HG03432 (cell line): ENCODE results near the gene GALNT8.

ENCODE experiments used
- ATAC-seq: cut with Tn5 transposase; IDR thresholded peaks from one replicate; pipeline ENCODE4 v1.9.1; 2021; ENCODE audit warnings: mild to moderate bottlenecking, moderate library complexity; ENCODE audit not compliant: unreplicated experiment

GALNT8 gene

DNA sequence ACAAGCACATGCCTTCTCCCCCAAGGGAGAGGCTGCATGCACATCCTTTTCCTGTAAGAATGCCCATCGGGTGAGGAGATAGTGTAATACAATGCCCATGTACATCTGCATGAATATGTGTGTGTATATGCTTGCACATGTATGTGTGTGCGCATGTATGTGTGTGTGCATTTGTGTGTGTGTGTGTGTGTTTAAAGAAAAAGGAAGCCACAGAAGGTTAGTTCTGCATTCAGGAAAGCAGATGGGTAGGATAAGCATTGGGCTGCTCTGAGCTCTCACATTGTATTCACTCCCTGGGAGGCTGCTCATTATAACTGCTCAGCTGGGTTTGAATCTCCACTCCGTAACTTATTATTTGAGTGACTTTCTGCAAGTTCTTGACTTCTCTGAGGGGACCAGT is 74.3 kb downstream of the GALNT8 start:
- no peak for ATAC-seq

DNA sequence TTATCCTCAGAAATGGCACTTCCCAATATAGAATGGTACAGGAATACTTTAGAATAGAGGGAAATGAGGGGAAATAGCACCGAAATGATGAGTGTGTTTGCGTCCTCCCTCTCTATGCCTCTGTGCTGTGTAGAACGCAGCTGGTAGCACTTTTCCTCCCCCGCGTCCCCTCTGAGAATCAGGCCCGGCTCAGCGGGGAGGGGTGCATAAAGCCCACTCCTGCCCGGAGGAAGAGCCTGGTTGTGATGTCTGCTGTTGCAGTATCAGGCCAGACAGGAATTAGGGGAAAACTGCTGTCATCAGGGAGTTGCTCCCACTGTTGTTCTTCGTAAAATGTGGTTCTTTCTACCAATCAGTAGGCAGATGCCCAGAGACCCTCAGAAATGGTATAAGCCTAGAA is 76.0 kb downstream of the GALNT8 start:
- ATAC-seq: no peak

DNA sequence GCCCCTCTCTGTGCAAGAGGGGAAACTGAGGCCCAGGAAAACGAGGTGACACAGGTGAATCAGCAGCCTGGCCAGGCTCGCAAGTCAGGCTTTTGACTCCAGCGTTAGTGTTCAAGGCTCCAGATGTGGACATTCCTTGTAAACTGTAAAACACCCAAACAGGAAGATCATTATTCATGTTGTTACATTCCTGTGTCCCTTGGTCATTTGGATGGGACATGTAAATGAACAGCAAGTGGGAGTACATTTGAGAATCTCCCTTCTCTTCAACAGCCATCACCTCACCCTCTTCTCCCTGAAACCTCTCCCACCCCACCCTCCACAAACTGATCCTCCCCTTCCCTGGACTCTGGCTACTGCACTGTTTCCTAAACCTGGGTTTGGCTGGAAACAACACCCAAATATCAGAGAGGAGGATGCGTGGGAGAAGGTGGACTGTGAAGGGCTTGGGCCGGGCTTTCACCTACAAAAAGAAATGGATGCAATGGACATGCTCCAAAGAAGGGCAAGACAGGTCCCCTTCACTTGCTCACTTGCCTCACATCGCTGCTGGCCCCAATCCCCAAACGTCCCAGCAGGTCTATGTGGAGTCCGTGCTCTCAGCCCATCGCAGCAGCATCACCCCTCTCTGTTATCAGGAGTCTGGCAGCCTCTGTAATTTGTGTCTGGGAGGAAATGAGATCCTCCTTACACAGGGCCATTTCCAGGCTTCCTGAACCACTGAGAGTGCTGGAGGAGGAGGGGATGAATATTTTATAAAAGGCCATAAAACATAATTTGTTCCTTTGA is 76.7 kb downstream of the GALNT8 start:
- no peak for ATAC-seq

DNA sequence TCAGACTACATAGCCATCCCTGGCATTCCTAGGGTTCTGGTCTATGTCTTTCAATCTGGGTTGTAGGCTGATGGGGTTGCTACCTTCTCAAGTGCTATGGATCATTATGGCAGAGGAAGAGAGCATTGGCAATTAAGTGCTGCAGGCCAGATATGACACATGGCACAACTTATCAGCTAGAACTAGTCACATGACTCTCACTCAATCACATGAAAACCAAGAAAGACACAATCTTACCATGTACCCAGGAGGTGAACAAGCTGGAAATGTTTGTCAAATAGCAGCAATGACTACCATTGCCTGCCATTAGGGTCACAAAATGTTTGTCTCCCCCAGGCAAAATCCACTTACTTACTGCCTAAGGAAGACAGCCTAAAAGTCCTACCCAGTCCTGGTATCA is 80.4 kb downstream of the GALNT8 start:
- no peak for ATAC-seq

DNA sequence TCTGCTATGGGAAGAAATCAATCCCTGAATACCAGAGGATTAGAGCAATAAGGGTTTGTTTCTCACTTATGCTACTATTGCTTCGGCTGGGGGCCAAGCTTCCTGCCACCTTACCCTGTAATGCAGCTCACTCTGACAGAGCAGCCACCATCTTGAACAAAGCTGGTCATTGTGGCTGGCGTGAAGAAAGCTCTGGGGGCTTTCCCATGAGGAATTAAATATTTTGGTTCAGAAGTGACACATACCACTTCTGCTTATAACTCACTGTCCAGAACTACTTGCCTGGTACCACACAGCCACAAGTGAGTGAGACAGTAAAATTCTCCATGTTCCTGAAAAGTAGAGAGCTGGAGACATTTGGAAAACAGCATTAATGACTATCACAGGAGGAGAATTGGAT is 82.6 kb downstream of the GALNT8 start:
- ATAC-seq: no peak

DNA sequence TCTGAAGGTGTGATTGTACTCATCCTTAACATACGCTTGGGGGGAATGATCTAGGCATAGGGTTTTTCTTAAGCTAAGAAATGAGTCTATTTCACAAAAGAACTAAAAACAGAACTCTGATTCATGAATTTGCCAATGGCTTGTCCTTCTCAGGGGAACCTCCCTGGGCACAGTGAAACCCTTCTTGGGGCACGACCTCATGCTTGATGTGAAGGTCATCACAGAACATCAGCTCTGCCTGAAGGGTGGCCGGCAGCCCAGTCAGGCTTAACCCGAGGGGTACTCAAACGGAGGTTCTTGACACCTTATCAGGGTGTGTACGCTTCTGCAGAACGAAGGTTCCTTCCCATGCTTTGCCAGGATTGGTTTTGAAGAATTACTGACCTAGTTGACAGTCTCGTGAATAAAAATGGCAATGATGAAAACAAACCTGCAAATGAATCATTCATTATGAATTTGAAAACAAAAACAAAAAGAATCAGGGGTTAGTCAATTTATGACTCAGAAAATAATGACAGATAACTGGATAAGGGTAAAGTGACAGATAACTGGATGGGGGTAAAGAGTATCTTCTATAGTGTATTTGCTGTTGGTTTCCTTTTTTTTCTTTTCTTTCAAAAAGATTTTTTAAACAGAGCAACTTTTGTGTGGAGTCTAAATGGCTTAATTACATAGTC is 86.4 kb downstream of the GALNT8 start:
- ATAC-seq: no peak

DNA sequence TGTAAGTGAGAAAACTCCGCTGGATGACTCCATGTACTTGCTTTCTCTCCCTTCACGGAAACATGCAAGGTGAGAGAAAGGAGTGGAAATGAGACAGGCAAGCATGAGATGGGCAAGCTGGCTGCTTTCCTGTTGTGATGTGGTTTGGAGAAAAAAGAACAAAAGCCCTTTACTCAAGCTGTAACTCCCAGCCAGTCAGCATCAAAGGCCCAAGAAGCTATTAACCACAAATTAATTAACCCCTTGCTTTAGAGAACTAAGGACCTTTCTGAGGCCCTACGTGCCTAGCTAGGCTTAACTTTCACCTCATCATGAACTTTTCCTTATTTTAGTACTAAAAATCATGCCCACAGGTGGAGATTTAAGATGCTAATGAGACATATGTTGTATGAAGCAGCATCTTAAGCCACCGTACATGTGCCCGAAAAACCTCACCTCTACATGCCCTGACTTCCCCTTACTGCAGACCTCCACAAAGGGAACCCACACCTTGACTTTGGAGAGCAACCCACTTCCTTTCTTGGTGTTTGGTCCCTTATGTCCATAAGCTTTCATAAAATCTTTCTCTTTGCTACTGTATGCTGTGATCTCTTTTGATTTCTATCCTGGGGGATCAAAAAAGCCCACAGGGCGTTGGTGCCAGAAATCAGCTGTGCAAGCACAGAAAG is 87.0 kb downstream of the GALNT8 start:
- ATAC-seq: no peak

DNA sequence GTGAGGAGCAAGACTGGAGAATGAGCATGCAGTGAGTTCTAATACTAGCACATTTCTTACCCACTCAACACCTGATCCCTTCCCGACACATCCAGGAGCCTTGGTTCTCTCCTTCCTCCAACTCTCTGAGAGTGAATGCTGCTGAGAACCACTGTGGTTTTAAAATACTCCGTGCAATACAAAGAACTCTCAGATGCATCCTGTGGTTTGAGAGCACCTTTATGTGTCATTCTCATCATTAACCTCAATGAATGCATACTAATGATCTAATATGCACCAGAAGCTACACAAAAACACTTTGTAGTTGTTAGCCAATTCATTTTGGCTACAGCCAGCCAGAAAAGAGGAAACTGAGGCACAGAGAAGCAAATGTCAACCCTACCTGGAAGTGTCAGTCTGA is 87.6 kb downstream of the GALNT8 start:
- ATAC-seq: no peak

DNA sequence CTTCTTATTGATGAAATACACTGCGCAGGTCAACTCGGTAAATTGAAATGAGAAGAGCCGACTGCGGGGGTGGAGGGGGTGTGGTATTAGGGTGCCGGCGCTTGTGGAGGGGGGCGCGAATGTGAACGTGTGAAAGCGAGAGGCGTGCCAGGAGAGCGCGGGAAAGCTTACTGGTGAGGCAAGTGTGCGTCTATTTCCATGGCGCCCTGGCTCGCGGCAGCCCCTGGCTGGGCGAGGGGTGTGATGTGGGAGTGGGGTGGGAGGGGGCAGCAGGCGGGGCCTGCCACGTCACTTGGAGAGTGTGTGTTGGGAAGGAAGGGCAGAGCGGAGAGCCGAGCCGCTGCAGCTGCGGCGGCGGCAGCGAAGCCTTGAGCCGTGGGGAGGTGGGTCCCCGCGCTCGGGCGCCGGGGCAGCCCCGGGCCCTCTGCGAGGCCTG is 88.8 kb downstream of the GALNT8 start:
- no peak for ATAC-seq

DNA sequence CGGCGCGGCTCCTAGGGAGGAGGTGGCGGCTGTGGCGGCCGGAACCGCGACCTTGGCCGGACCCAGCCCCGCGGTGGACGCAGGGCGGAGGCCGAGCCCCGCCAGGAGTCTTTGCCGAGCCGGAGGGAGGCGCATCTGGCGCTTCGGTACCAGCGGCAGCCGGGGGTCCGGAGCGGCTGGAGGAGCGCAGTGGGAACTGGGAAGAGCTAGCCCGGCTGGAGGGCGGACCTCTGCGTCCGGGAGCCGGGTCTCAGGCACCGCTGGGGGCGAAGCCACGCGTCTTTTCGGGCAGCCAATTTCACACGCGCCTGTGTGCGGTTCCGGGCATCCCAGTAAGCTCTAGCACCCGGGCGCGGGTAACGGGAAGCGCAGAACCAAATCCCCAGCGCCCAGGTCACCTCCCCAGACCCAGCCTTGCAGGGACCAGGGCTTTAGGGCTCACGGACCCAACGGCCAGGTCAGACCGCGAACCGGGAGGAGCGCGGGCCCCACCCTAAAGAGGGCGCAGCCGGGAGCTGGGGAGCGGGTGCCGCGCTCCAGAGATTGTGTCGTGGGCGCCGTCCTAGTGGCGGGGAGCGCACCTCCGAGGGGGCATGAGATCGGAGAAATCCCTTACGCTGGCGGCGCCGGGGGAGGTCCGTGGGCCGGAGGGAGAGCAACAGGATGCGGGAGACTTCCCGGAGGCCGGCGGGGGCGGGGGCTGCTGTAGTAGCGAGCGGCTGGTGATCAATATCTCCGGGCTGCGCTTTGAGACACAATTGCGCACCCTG is 89.4 kb downstream of the GALNT8 start:
- no peak for ATAC-seq

DNA sequence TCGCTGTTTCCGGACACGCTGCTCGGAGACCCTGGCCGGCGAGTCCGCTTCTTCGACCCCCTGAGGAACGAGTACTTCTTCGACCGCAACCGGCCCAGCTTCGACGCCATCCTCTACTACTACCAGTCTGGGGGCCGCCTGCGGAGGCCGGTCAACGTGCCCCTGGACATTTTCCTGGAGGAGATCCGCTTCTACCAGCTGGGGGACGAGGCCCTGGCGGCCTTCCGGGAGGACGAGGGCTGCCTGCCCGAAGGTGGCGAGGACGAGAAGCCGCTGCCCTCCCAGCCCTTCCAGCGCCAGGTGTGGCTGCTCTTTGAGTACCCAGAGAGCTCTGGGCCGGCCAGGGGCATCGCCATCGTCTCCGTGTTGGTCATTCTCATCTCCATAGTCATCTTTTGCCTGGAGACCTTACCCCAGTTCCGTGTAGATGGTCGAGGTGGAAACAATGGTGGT is 90.0 kb downstream of the GALNT8 start:
- ATAC-seq: no peak

DNA sequence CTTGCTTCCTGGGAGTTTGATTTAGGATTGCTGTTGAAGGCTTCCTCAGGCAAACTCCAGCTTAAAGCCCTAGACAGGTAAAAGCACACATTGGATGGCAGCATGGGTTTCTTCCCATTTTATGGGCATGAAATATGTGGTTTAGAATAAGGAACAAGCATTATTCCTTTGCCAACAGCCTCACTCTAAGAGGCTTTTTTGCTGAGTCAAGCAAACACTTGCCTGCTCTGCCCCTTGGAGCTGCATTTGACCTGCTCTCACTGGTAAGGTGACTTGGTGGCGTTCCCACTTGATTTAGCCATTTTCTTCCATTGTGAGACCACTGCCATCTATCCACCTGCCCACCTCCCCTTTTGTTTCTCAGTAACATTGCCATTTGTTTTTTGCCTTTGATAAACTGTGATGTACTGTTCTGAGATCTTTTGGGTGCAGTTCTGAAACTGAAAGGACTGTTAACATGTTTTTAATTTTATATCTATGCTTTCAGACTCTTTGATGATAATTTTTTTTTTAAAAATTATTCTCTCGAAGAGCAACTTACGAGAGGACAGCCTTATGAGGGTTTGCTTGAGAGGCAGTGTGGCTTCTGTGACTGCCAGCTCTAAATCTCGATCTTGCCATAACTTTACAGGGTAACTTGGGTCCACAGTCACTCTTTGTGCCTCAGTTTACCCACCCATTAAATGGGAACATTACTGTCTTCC is 92.6 kb downstream of the GALNT8 start:
- no peak for ATAC-seq

DNA sequence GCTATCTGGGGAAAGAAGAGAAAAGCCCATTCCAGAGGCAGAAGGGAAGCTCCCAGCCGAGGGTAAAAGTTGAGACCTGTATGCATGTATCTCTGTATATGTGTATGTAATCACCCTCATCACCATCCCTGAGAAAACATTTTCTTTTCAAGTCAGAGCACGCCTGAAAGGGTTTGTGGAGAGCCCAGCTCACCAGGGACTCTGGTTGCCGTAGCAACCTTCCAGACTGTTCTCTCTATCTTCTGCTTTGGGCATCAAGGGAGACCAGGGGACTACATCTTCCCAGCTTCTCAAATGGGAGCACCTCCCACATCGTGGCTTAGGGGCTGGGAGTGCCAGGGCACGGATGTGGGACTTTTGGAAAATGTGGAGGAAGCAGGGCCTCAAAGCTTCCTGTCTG is 93.5 kb downstream of the GALNT8 start:
- no peak for ATAC-seq

DNA sequence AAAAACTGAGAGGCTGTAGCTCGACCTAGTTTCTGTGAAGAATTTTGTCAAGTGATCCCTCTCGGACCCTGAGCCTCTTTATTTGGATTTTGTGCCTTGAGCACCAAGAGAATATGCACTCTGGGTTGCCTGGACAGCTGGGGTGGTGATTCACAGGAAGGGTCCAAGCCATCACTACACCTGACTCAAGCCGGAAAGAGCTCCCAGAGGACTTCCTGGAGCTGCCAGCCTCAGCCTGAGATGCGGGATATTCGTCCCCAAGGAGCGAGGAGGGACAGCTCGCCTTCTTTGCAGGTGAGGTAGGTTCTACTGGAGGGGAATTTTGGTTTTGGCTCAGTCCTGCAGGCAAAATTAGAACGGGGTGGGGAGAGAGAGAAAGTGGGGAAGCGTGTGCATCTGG is 94.3 kb downstream of the GALNT8 start:
- ATAC-seq: no peak

DNA sequence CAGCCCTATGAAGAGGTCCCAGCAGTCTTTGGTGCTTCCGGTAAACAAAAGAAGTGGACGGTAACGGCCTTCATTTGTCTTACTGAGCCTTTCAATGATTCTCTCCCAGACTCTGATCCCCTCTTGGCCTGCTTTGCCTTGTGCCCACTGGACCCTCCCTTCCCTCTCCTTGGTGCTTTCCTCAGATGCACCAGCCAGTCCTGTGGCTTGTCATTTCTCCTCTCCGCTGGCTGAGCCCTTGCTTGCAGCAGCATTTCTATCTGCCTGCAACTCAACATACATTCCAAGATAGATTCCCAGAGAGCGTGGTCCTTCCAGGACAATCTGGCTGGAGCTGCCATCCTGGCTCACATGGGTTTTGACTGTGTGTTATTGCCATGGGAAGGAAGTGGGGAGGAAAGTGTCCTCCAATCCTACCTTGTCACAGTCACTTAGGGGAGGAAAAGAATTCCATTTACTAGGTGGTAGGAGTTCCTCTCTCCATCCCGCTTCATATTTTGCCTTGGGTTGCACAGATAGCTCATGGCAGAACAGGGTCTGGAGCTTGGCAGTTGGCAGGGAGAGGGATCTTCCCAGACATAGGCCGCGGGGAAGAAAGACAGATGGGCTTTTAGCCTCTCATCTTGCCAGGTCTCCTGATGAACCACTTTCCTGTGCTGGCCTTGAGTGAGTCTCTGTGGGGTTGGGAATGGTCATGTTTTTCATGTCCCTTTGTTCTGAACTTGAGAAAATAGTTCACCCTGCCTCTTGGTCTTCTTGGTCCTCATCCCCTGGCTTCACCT is 96.7 kb downstream of the GALNT8 start:
- no peak for ATAC-seq

DNA sequence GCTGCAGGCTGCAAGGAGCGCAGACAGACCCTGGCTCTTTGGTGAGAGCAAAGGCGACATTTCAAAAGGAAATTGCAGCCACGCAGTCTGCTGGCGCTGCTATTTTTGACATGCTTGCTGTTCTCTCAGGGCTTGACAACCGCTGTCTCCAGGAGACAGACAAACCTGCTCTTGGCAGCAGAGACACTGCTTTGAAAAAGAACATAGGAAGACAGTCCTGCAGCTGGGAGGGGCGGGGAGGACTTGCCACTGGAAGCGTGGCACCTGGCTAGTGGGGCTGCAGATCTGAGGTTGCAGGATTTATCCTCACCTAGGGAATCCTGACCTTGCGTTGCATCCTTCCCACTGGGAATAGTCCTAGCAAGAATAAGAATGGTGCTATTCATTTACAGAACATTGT is 97.7 kb downstream of the GALNT8 start:
- ATAC-seq: no peak

DNA sequence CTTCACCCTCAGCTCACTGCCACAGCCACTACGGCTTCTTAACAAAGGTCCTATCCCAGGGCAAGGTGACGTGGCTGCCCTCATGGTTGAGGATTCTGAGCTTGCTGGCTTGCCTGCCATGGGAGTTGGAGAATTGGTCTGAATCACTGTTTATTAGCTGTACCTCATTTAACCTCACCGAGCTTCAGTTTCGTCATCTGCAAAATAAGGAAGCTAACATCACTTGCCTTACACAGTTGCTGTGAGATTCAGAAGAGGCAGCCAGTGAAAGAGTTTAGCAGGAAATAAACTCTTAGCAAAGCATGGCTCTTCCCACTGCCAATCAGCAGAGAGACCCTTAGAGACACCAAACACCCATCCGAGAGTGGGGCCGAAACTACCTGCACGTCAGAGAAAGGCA is 99.5 kb downstream of the GALNT8 start:
- ATAC-seq: peak; percentile 75

DNA sequence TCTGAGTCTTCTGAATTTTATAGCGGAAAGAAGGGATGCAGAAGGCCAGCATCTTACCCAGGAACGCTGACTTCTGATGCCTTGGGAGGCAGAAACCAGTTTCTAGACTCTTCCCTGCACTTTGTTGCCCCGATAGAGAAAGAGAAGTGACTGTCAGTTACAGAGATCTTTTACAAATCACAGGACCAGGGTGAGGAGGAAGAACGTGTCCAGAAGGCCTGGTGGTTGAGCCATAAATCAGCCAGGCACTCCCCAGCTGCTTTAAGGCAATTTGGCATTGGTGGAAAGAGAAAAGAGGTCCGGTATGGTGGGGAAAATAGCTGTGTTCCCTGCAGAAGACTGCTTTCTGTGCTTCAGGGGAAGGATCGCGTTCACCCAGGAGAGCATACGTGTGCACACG is 100.8 kb downstream of the GALNT8 start:
- ATAC-seq: no peak
